Memory B cell (primary cell): Measurements from ENCODE around the gene FBXO38.

ENCODE experiments used
- ATAC-seq: fragments of 150-1000 bp; cut with Tn5 transposase; 2 replicates; pipeline ENCODE4 v1.10.0; 2021; ENCODE audit warnings: low read depth, mild to moderate bottlenecking, moderate library complexity
- DNase-seq, 2 donors: peaks; one replicate each; pipeline ENCODE4 v3.0.0; 2022; ENCODE audit warnings: low spot score in 2 of 2
- H3K27ac Mint-ChIP-seq: one replicate; pipeline ENCODE4 v1.8.0; 2022; ENCODE audit warnings: mild to moderate bottlenecking, moderate library complexity, mixed read lengths
- H3K27me3 Mint-ChIP-seq: one replicate; pipeline ENCODE4 v1.8.0; 2022; ENCODE audit warnings: mixed read lengths
- H3K36me3 Mint-ChIP-seq: one replicate; pipeline ENCODE4 v1.8.0; 2022; ENCODE audit warnings: mild to moderate bottlenecking, mixed read lengths
- H3K4me1 Mint-ChIP-seq: one replicate; pipeline ENCODE4 v1.8.0; 2022; ENCODE audit warnings: mixed read lengths
- H3K4me3 Mint-ChIP-seq: one replicate; pipeline ENCODE4 v1.8.0; 2022; ENCODE audit warnings: mild to moderate bottlenecking, moderate library complexity, mixed read lengths
- H3K9me3 Mint-ChIP-seq: one replicate; pipeline ENCODE4 v1.8.0; 2022; ENCODE audit warnings: mixed read lengths

Gene FBXO38

GRCh38 chr5:148374690-148375360 lies 8.9 kb upstream of the FBXO38 start:
- Mint-ChIP-seq H3K27me3 (no peaks in the 10 kb centered on the region), H3K36me3 (peaks cover 23% of the 10 kb centered on the region), H3K4me3 (no peak overlapping the region), H3K27ac (no peak overlapping the region), H3K4me1 (no peaks in the 10 kb centered on the region), H3K9me3 (peaks cover 7% of the 10 kb centered on the region)
- ATAC-seq (no peak), DNase-seq (no peak)

DNA sequence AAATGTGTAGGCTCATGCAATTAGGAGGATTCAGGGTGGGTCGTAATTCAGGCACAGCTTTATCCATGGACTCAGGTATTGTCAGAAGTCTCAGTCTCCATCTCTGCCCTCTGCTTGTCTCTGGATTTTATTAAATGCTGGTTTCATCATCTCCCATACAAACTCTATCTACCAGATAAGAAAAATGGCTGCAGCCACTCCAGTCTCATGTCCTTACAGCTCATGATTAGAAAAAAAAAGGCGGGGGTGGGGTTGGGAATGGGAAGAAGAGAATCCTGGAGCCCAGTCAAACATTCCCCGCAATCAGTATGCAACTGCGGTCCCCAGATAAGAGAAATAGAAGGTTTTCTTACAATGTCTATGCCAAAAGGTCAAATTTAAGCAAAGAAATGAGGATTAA lies 7.6 kb upstream of the FBXO38 start:
- Mint-ChIP-seq H3K4me3 (no peak overlapping the region), H3K27me3 (no peaks in the 10 kb centered on the region), H3K36me3 (peaks cover 23% of the 10 kb centered on the region), H3K4me1 (no peaks in the 10 kb centered on the region), H3K9me3 (peaks cover 7% of the 10 kb centered on the region), H3K27ac (no peak overlapping the region)
- DNase-seq (no peak), ATAC-seq (no peak)

DNA sequence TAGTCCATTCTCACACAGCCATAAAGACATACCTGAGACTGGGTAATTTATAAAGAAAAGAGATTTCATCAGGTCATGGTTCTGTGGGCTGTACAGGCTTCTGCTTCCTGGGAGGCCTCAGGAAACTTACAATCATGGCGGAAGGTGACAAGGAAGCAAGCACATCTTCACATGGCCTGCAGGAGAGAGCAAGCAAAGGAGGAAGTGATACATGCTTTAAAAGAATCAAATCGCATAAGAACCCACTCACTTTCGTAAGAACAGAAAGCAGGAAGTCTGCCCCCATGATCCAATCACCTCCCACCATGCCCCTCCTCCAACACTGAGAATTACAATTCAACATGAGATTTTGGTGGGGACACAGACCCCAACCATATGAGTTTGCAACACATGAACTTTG lies 5.1 kb upstream of the FBXO38 start:
- ATAC-seq = no peak
- Mint-ChIP-seq H3K27me3 (no peaks in the 10 kb centered on the region), H3K4me1 (peaks cover 3% of the 10 kb centered on the region), H3K4me3 (no peak overlapping the region), H3K36me3 (peaks cover 18% of the 10 kb centered on the region), H3K27ac (no peak overlapping the region), H3K9me3 (peaks cover 7% of the 10 kb centered on the region)
- DNase-seq = no peak

DNA sequence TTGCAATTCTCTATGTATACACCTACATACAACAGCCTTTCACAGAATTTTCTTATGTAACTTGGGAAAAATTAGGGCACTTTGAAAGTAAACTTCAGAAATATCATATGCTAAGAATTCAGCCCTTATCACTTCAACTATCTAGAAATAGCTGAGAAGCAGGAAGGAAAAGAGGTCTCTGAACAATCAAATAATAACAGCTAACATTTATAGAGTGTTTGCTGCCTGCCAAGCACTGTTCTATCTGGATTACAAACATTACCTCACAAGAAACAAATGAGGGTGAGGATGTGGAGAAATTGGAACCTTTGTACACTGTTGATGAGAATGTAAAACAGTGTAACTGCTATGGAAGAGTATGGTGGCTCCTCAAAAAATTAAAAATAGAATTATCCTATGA lies 4.4 kb upstream of the FBXO38 start:
- H3K4me3 Mint-ChIP-seq = no peak overlapping the region
- peaks cover 5% of the 10 kb centered on the region for H3K4me1 Mint-ChIP-seq
- peaks cover 18% of the 10 kb centered on the region for H3K36me3 Mint-ChIP-seq
- no peak overlapping the region for H3K27ac Mint-ChIP-seq
- DNase-seq (no peak), ATAC-seq (no peak)
- H3K27me3 Mint-ChIP-seq = no peaks in the 10 kb centered on the region
- peaks cover 7% of the 10 kb centered on the region for H3K9me3 Mint-ChIP-seq

GRCh38 chr5:148381906-148382305 lies 1.9 kb upstream of the FBXO38 start:
- Mint-ChIP-seq H3K4me3 (no peak overlapping the region), H3K36me3 (peaks cover 20% of the 10 kb centered on the region), H3K27me3 (no peaks in the 10 kb centered on the region), H3K27ac (no peak overlapping the region), H3K4me1 (peaks cover 16% of the 10 kb centered on the region), H3K9me3 (peaks cover 7% of the 10 kb centered on the region)
- ATAC-seq = no peak
- DNase-seq = no peak

DNA sequence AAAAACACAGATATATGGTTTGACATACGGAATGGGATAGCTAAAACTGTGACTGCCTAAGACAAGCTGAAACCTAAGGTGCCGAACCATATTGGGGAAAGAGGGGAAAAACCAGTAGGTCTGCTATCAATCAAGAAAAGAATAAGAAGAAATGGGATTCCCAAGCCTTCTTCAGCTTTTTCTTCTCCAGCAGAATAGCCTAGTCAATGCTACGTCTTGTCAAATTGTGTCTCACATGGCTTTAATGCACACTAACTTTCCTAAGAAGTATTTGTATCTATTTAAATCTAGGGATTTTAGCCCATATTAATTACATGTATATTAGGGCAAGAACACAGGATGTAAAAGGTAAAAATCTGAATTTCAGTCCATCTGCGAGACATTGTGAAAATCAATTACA lies 797 bp upstream of the FBXO38 start:
- Mint-ChIP-seq H3K4me3 (peak overlapping the region; percentile 87), H3K27me3 (no peaks in the 10 kb centered on the region), H3K27ac (peak overlapping the region; percentile 96), H3K36me3 (peaks cover 14% of the 10 kb centered on the region), H3K9me3 (peaks cover 7% of the 10 kb centered on the region), H3K4me1 (peaks cover 19% of the 10 kb centered on the region)
- ATAC-seq (no peak), DNase-seq (no peak)

DNA sequence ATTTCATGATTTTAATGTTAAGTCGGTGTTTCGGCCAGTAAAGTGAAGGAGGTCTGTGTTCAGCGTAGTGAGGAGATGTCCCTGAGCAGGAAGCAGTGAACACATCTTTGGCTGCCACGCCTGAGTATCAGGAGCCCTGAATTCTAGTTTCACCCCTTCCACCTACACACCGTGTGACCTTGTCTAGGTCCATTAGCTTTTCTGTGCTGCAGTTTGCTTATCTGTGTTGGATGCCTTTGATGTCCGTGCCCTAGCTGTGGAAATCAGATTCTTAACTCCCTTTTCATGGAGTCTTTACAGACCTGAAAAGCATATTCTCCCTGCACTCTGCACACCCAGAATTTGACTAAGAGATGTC lies 601 bp downstream of the FBXO38 start:
- Mint-ChIP-seq H3K9me3 (no peaks in the 10 kb centered on the region), H3K36me3 (peaks cover 11% of the 10 kb centered on the region), H3K27me3 (no peaks in the 10 kb centered on the region), H3K27ac (peak overlapping the region; percentile 96), H3K4me3 (peak overlapping the region; percentile 87), H3K4me1 (peaks cover 25% of the 10 kb centered on the region)
- no peak for DNase-seq
- ATAC-seq = no peak

- H3K4me1 Mint-ChIP-seq = peaks cover 25% of the 10 kb centered on the region
- H3K27me3 Mint-ChIP-seq = no peaks in the 10 kb centered on the region
- no peak for DNase-seq
- ATAC-seq = no peak
- peaks cover 11% of the 10 kb centered on the region for H3K36me3 Mint-ChIP-seq
- H3K27ac Mint-ChIP-seq = peak overlapping the region; percentile 96
- peak overlapping the region; percentile 87 for H3K4me3 Mint-ChIP-seq
- H3K9me3 Mint-ChIP-seq = no peaks in the 10 kb centered on the region
Observed at GRCh38 chr5:148385094-148385493, 1.3 kb downstream of the FBXO38 start.

DNA sequence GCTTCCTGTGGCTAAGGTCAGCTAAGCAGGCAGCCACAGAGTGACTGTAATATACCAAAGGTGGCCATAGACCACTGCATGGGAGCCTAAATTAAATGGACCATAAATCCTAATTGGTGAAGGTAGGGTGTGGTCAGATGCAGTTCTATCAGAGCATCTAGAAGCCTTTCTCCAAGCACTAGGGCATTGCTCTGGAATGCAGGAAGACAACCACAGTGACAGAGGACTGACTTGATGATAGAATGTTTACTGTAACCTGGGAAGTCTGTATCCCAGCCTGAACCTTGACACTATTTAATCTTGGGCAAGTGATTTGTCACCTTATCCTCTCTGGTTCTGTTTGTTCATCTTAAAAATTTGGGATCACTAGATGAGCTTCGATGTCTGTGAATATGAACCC lies 2.3 kb downstream of the FBXO38 start:
- ATAC-seq = no peak
- Mint-ChIP-seq H3K4me3 (no peak overlapping the region), H3K27ac (no peak overlapping the region), H3K4me1 (peaks cover 26% of the 10 kb centered on the region), H3K27me3 (no peaks in the 10 kb centered on the region), H3K36me3 (peaks cover 12% of the 10 kb centered on the region), H3K9me3 (no peaks in the 10 kb centered on the region)
- no peak for DNase-seq

GRCh38 chr5:148387325-148387724 lies 3.6 kb downstream of the FBXO38 start:
- DNase-seq (no peak), ATAC-seq (no peak)
- Mint-ChIP-seq H3K4me1 (peaks cover 32% of the 10 kb centered on the region), H3K27ac (no peak overlapping the region), H3K9me3 (no peaks in the 10 kb centered on the region), H3K36me3 (peaks cover 14% of the 10 kb centered on the region), H3K4me3 (no peak overlapping the region), H3K27me3 (no peaks in the 10 kb centered on the region)

DNA sequence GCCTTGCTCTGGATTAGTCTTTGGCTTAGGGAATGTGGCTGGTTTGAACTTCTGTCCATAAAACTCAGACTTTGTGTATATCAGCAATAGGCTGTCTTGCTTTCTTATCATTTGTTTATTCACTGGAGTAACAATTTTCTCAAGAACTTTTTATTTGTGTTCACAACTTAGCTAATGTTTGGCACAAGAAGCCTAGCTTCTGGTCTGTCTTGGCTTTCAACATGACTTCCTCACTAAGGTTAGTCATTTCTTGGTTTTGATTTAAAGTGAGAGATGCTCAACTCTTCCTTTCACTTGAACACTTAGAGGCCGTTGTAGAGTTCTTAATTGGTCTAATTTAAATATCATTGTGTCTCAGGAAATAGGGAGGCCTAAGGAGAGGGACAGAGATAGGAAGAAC lies 4.9 kb downstream of the FBXO38 start:
- Mint-ChIP-seq H3K36me3 (peaks cover 15% of the 10 kb centered on the region), H3K27me3 (no peaks in the 10 kb centered on the region), H3K4me3 (no peak overlapping the region), H3K27ac (no peak overlapping the region), H3K9me3 (no peaks in the 10 kb centered on the region), H3K4me1 (peaks cover 35% of the 10 kb centered on the region)
- ATAC-seq (no peak), DNase-seq (no peak)

DNA sequence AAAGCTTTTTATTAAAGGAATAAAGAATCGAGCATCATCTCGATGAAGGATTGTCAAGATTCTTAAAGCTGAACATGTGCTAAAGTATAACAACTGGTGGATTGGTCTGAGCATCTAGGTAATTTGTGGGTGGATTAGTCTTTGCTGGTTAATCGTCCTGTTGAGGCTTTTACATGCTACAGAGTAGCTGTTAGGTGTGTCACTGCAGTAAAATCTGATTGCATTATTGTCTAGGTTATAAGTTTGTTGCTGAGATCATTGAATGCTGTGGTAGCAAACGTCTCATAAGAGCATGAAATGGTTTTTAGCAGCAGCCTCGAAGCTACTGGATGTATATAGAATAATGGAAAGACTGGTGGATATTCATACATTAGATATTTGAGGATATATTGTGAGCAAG lies 7.2 kb downstream of the FBXO38 start:
- Mint-ChIP-seq H3K36me3 (peaks cover 12% of the 10 kb centered on the region), H3K27ac (no peak overlapping the region), H3K27me3 (no peaks in the 10 kb centered on the region), H3K4me1 (peaks cover 24% of the 10 kb centered on the region), H3K4me3 (no peak overlapping the region), H3K9me3 (no peaks in the 10 kb centered on the region)
- ATAC-seq (no peak), DNase-seq (no peak)

DNA sequence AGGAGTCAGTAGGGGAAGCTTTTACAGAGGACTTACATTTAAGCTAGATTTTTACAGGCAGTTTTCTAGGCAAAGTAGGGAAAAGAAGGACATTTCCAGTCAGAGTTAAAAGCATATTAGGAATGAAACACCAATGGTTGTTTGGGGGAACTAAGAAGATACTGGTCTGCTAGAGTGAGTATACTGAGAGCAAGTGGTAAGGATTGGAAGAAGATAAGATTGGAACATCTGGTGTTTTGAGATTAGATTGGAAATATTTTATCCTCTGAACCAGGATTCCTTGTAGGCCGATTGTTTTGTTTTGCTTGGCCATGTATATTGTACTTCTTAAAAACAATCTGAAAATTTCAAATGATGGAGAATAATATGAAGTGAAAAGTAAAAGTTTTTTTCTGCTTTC lies 7.7 kb downstream of the FBXO38 start:
- Mint-ChIP-seq H3K4me1 (peaks cover 21% of the 10 kb centered on the region), H3K36me3 (peaks cover 12% of the 10 kb centered on the region), H3K4me3 (no peak overlapping the region), H3K27me3 (no peaks in the 10 kb centered on the region), H3K9me3 (no peaks in the 10 kb centered on the region), H3K27ac (no peak overlapping the region)
- DNase-seq = no peak
- no peak for ATAC-seq

- Mint-ChIP-seq H3K4me1 (peaks cover 22% of the 10 kb centered on the region), H3K27ac (no peak overlapping the region), H3K27me3 (no peaks in the 10 kb centered on the region), H3K9me3 (no peaks in the 10 kb centered on the region), H3K4me3 (no peak overlapping the region), H3K36me3 (peaks cover 16% of the 10 kb centered on the region)
- no peak for ATAC-seq
- no peak for DNase-seq
Observed at GRCh38 chr5:148393390-148393741, 9.6 kb downstream of the FBXO38 start.

DNA sequence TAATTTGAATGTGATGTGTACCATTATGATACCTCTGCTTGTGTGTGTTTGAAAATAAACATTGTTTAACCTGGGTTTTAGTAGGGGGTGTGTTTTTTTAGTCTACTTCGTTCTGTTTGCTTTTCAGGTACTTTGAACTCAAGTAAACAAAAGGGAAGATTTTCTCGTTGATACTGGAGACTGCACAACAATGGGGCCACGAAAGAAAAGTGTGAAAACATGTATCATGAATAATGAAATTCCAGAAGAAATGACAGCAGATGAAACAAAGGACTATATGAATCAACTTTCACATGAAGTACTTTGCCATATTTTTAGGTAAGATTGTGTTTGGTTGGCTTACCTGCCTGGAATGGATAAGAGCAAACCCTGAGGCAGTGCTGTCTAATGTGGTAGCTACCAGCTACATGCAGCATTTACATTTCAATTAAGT lies 10.8 kb downstream of the FBXO38 start:
- H3K27ac Mint-ChIP-seq = no peak overlapping the region
- no peak for ATAC-seq

More for the DNA sequence above, 10.8 kb downstream of the FBXO38 start:
- DNase-seq = no peak
- Mint-ChIP-seq H3K9me3 (no peaks in the 10 kb centered on the region), H3K27me3 (no peaks in the 10 kb centered on the region), H3K36me3 (peaks cover 16% of the 10 kb centered on the region), H3K4me3 (no peak overlapping the region), H3K4me1 (peaks cover 16% of the 10 kb centered on the region)
